ENCODE results near the gene CNKSR2.
"Not testable (repeated sequence)": the region's sequence is repeated elsewhere in the genome, so short reads cannot be mapped to it uniquely, and the experiment has no call there.

CNKSR2 gene

GRCh38 chrX:21490341-21490740 lies 116.1 kb downstream of the CNKSR2 start:
- H3K4me3 Mint-ChIP-seq: no peak overlapping the region
- H3K9me3 Mint-ChIP-seq (ENCODE audit: low read depth): no peaks in the 10 kb centered on the region
- peaks cover 3% of the 10 kb centered on the region for H3K36me3 Mint-ChIP-seq
- no peak overlapping the region for H3K27ac Mint-ChIP-seq
- no peaks in the 10 kb centered on the region for H3K27me3 Mint-ChIP-seq
- H3K4me1 Mint-ChIP-seq (ENCODE audit: low read depth): peaks cover 1% of the 10 kb centered on the region

GRCh38 chrX:21493226-21493830 lies 119.1 kb downstream of the CNKSR2 start:
- H3K36me3 Mint-ChIP-seq: peaks cover 3% of the 10 kb centered on the region
- H3K4me1 Mint-ChIP-seq (ENCODE audit: low read depth): no peaks in the 10 kb centered on the region
- H3K4me3 Mint-ChIP-seq: no peak overlapping the region
- no peaks in the 10 kb centered on the region for H3K9me3 Mint-ChIP-seq (ENCODE audit: low read depth)
- H3K27me3 Mint-ChIP-seq: no peaks in the 10 kb centered on the region
- no peak overlapping the region for H3K27ac Mint-ChIP-seq

GRCh38 chrX:21503593-21503992 lies 129.4 kb downstream of the CNKSR2 start:
- Mint-ChIP-seq H3K27me3 (no peaks in the 10 kb centered on the region), H3K9me3 (ENCODE audit: low read depth) (no peaks in the 10 kb centered on the region), H3K36me3 (peaks cover 8% of the 10 kb centered on the region), H3K4me3 (no peak overlapping the region), H3K27ac (no peak overlapping the region), H3K4me1 (ENCODE audit: low read depth) (peaks cover 5% of the 10 kb centered on the region)

GRCh38 chrX:21509912-21510311 lies 135.7 kb downstream of the CNKSR2 start:
- Mint-ChIP-seq H3K4me1 (ENCODE audit: low read depth) (peaks cover 5% of the 10 kb centered on the region), H3K27me3 (no peaks in the 10 kb centered on the region), H3K27ac (no peak overlapping the region), H3K4me3 (no peak overlapping the region), H3K9me3 (ENCODE audit: low read depth) (no peaks in the 10 kb centered on the region), H3K36me3 (peaks cover 6% of the 10 kb centered on the region)

GRCh38 chrX:21524008-21524407 lies 149.8 kb downstream of the CNKSR2 start:
- Mint-ChIP-seq H3K4me3 (no peak overlapping the region), H3K9me3 (ENCODE audit: low read depth) (no peaks in the 10 kb centered on the region), H3K27ac (no peak overlapping the region), H3K4me1 (ENCODE audit: low read depth) (no peaks in the 10 kb centered on the region), H3K36me3 (peaks cover 2% of the 10 kb centered on the region), H3K27me3 (no peaks in the 10 kb centered on the region)

GRCh38 chrX:21528076-21528475 lies 153.9 kb downstream of the CNKSR2 start:
- H3K9me3 Mint-ChIP-seq (ENCODE audit: low read depth): no peaks in the 10 kb centered on the region
- H3K36me3 Mint-ChIP-seq: peaks cover 6% of the 10 kb centered on the region
- no peaks in the 10 kb centered on the region for H3K27me3 Mint-ChIP-seq
- no peak overlapping the region for H3K27ac Mint-ChIP-seq
- no peaks in the 10 kb centered on the region for H3K4me1 Mint-ChIP-seq (ENCODE audit: low read depth)
- H3K4me3 Mint-ChIP-seq: no peak overlapping the region

GRCh38 chrX:21529771-21530170 lies 155.6 kb downstream of the CNKSR2 start:
- H3K36me3 Mint-ChIP-seq: peaks cover 9% of the 10 kb centered on the region
- no peaks in the 10 kb centered on the region for H3K4me1 Mint-ChIP-seq (ENCODE audit: low read depth)
- no peak overlapping the region for H3K4me3 Mint-ChIP-seq
- no peak overlapping the region for H3K27ac Mint-ChIP-seq
- H3K27me3 Mint-ChIP-seq: no peaks in the 10 kb centered on the region
- H3K9me3 Mint-ChIP-seq (ENCODE audit: low read depth): peaks cover 8% of the 10 kb centered on the region

GRCh38 chrX:21544642-21545041 lies 170.4 kb downstream of the CNKSR2 start:
- not testable (repeated sequence) for H3K4me1 Mint-ChIP-seq (ENCODE audit: low read depth); H3K27me3 Mint-ChIP-seq; H3K9me3 Mint-ChIP-seq (ENCODE audit: low read depth); H3K36me3 Mint-ChIP-seq; H3K27ac Mint-ChIP-seq; H3K4me3 Mint-ChIP-seq

GRCh38 chrX:21559417-21559816 lies 185.2 kb downstream of the CNKSR2 start:
- Mint-ChIP-seq H3K4me1 (ENCODE audit: low read depth) (peaks cover 1% of the 10 kb centered on the region), H3K36me3 (peaks cover 21% of the 10 kb centered on the region), H3K27me3 (no peaks in the 10 kb centered on the region), H3K4me3 (no peak overlapping the region), H3K27ac (no peak overlapping the region), H3K9me3 (ENCODE audit: low read depth) (no peaks in the 10 kb centered on the region)

GRCh38 chrX:21565025-21565424 lies 190.8 kb downstream of the CNKSR2 start:
- no peaks in the 10 kb centered on the region for H3K9me3 Mint-ChIP-seq (ENCODE audit: low read depth)
- H3K4me1 Mint-ChIP-seq (ENCODE audit: low read depth): no peaks in the 10 kb centered on the region
- no peak overlapping the region for H3K27ac Mint-ChIP-seq
- H3K36me3 Mint-ChIP-seq: peaks cover 33% of the 10 kb centered on the region
- H3K4me3 Mint-ChIP-seq: no peak overlapping the region
- no peaks in the 10 kb centered on the region for H3K27me3 Mint-ChIP-seq

- H3K27ac Mint-ChIP-seq: peak overlapping the region; percentile 28
- peaks cover 16% of the 10 kb centered on the region for H3K36me3 Mint-ChIP-seq
- no peaks in the 10 kb centered on the region for H3K27me3 Mint-ChIP-seq
- no peak overlapping the region for H3K4me3 Mint-ChIP-seq
- no peaks in the 10 kb centered on the region for H3K9me3 Mint-ChIP-seq (ENCODE audit: low read depth)
- H3K4me1 Mint-ChIP-seq (ENCODE audit: low read depth): peaks cover 5% of the 10 kb centered on the region
These were observed 200.6 kb downstream of the CNKSR2 start for GRCh38 chrX:21574793-21575192.

GRCh38 chrX:21581479-21581878 lies 207.3 kb downstream of the CNKSR2 start:
- Mint-ChIP-seq H3K36me3 (peaks cover 8% of the 10 kb centered on the region), H3K27me3 (no peaks in the 10 kb centered on the region), H3K4me1 (ENCODE audit: low read depth) (no peaks in the 10 kb centered on the region), H3K27ac (no peak overlapping the region), H3K9me3 (ENCODE audit: low read depth) (no peaks in the 10 kb centered on the region), H3K4me3 (no peak overlapping the region)

- Mint-ChIP-seq H3K9me3 (ENCODE audit: low read depth) (no peaks in the 10 kb centered on the region), H3K27ac (no peak overlapping the region), H3K4me3 (no peak overlapping the region), H3K4me1 (ENCODE audit: low read depth) (peaks cover 21% of the 10 kb centered on the region), H3K36me3 (peaks cover 13% of the 10 kb centered on the region), H3K27me3 (no peaks in the 10 kb centered on the region)
These were observed 211.8 kb downstream of the CNKSR2 start for GRCh38 chrX:21586001-21586400.

- Mint-ChIP-seq H3K27me3 (no peaks in the 10 kb centered on the region), H3K4me3 (peak overlapping the region; percentile 47), H3K36me3 (peaks cover 12% of the 10 kb centered on the region), H3K27ac (peak overlapping the region; percentile 64), H3K9me3 (ENCODE audit: low read depth) (no peaks in the 10 kb centered on the region), H3K4me1 (ENCODE audit: low read depth) (peaks cover 22% of the 10 kb centered on the region)
These were observed 216.0 kb downstream of the CNKSR2 start for GRCh38 chrX:21590012-21590776.

- H3K4me1 Mint-ChIP-seq (ENCODE audit: low read depth): no peaks in the 10 kb centered on the region
- H3K27me3 Mint-ChIP-seq: no peaks in the 10 kb centered on the region
- H3K9me3 Mint-ChIP-seq (ENCODE audit: low read depth): no peaks in the 10 kb centered on the region
- H3K27ac Mint-ChIP-seq: no peak overlapping the region
- no peak overlapping the region for H3K4me3 Mint-ChIP-seq
- peaks cover 7% of the 10 kb centered on the region for H3K36me3 Mint-ChIP-seq
These were observed 231.8 kb downstream of the CNKSR2 start for GRCh38 chrX:21606002-21606401.

GRCh38 chrX:21610168-21610567 lies 235.9 kb downstream of the CNKSR2 start:
- peaks cover 7% of the 10 kb centered on the region for H3K36me3 Mint-ChIP-seq
- H3K27me3 Mint-ChIP-seq: no peaks in the 10 kb centered on the region
- H3K9me3 Mint-ChIP-seq (ENCODE audit: low read depth): no peaks in the 10 kb centered on the region
- H3K27ac Mint-ChIP-seq: no peak overlapping the region
- no peaks in the 10 kb centered on the region for H3K4me1 Mint-ChIP-seq (ENCODE audit: low read depth)
- H3K4me3 Mint-ChIP-seq: no peak overlapping the region
